Effector CD8-positive, alpha-beta T cell (primary cell): ENCODE measurements around the gene SUCLG2.

Experiments used
- DNase-seq: peaks from one replicate; lab custom pipeline; 2025; lab: John Stamatoyannopoulos, UW

SUCLG2 gene

DNA sequence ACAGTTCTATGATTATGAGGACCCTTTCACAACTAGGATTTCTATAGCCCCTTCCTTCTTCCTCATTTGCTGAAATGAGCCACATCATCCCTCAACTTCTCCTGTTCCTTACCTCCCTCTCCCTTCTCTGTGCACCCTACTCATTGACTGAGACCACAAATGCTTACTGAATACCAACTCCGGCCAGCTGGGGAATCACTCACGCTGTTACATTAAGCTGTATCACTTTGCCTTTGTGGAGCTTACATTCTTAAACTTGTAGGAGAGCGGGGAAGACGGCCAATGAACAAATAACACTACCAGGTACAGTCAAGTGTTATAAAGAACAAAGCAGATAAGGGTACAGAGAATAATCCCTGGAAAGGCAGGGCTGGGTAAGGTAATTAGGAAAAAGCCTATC is 5.7 kb downstream of the SUCLG2 start:
- no peak for DNase-seq

GRCh38 chr3:67648229-67648628 is 6.2 kb downstream of the SUCLG2 start:
- DNase-seq: no peak

GRCh38 chr3:67647390-67647878 is 7.0 kb downstream of the SUCLG2 start:
- DNase-seq: no peak

GRCh38 chr3:67646586-67647234 is 7.7 kb downstream of the SUCLG2 start:
- no peak for DNase-seq

GRCh38 chr3:67644827-67645226 is 9.6 kb downstream of the SUCLG2 start:
- no peak for DNase-seq

DNA sequence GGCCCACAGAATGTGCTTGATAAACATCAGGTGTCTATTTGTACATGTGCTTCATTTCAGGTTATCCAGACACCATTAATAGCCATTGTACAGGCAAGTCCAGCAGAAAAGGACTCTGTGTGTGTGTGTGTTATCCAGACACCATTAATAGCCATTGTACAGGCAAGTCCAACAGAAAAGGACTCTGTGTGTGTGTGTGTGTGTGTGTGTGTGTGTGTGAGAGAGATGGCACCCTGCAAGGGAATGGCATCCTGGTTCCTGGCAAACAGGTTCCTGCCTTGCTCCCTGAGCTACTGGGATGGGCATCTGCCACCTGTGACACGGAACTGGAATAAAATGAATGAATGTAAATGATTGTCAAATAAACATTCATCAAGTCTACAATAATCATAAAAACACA is 11.7 kb downstream of the SUCLG2 start:
- no peak for DNase-seq

- DNase-seq: no peak
Measured at GRCh38 chr3:67642190-67642589, 12.2 kb downstream of the SUCLG2 start.

GRCh38 chr3:67641451-67641850 is 13.0 kb downstream of the SUCLG2 start:
- DNase-seq: no peak

DNA sequence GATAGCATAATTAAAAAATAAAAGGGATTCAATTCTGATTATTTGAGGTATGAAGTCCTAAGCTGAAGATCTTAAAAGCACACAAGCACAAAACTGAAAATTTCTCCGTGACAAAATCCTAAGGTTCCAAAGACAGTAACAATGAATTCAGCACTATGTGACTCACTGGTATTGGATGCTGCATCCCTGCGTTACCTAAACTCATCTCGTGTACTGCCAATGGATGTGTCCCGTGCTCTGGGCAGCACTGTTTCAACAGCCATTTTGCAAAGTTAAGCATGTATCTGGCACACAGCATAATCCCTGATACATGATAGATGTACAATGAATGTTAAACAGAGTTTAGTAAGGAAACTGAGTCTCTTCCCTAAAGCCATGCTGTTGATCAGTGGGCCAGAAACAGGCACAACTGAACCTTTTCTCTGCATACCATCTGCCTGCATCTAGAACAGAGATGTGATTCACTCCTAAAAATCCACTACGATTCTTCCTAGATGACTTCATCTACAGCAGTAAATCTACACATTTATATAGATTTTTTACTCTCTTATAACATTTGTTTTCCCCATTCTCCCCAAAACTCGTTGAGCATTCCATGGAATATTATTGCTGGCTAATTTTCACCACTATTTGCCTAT is 14.3 kb downstream of the SUCLG2 start:
- no peak for DNase-seq

- no peak for DNase-seq
Measured at GRCh38 chr3:67637255-67637900, 17.0 kb downstream of the SUCLG2 start.

- no peak for DNase-seq
Measured at GRCh38 chr3:67635806-67636205, 18.6 kb downstream of the SUCLG2 start.

- no peak for DNase-seq
Measured at GRCh38 chr3:67635257-67635656, 19.2 kb downstream of the SUCLG2 start.

GRCh38 chr3:67630666-67631362 is 23.6 kb downstream of the SUCLG2 start:
- no peak for DNase-seq

- DNase-seq: no peak
Measured at GRCh38 chr3:67624687-67625086, 29.7 kb downstream of the SUCLG2 start.

DNA sequence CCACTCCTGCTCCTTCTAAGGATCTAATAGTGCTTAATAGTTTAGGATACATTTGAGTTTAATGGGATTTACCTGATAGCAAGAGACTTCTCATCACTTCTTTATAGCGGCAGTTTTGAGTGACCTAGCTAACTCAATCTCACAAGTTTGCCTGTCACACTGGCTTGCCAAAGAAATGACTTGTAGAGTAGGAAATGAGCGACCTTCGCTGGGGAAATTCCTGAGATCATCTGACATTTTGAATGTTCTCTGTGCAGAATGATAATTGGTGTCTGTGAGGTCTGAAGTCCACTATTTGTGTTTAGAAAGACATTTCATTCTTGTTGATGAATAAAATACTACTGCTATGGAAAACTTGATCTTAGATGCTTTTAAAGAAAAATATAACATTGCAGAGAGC is 30.3 kb downstream of the SUCLG2 start:
- DNase-seq: no peak

DNA sequence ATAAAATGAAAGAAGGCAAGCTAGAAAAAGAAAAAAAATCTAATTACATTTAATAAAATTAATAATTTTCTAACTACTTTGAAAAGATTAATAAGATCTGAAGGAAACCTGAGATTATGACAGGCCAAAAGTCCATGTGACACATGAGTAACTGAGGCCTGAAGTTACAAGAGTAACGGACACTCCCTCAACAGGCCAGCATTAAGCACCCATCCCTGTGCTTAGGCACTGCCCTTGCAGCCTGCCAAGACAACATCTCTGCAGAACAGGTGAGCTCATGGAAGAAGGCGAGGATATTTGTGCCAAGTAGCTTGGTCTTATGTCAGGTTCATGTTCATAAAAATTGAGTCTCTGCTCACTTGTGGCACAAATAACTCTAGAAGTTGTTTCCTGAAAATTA is 31.8 kb downstream of the SUCLG2 start:
- no peak for DNase-seq

DNA sequence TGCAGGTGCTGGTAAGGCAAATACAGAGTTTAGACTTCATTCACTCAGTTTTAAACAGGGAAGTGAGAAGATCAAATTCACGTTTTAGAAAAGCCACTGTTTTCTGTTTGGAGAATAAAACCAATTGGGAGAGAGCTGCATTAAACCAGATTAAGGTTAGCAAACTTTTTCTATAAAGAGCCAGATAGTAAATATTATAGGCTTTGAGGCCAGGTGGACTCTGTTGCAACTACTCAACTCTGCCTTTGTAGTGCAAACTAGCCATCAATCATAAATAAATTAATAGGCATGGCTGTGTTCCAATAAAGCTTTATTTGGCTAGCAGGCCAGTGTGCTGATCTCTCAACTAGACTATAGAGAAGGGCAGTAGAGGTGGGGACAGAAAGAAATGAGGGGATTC is 33.5 kb downstream of the SUCLG2 start:
- DNase-seq: no peak

- no peak for DNase-seq
Measured at GRCh38 chr3:67619991-67620390, 34.4 kb downstream of the SUCLG2 start.

DNA sequence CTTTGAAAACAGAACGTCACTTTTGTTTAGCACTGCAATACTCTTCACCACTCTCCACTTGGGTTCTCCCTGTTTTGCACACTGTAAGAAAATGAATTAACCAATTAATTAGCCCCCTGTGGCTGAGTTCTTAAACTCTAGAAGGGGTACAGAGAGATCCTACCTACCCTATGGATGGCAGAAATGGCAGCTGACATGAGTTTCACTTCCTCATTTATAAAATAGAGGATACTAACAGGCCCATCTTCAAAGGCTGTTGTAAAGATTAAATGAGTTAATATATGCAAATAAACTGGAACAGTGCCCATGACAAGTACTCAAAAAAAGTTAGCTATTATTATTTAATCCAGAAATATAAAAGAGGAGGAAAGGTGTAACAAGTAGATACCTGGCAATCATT is 36.9 kb downstream of the SUCLG2 start:
- no peak for DNase-seq

GRCh38 chr3:67616046-67616445 is 38.4 kb downstream of the SUCLG2 start:
- DNase-seq: no peak

GRCh38 chr3:67614195-67614594 is 40.2 kb downstream of the SUCLG2 start:
- DNase-seq: no peak

DNA sequence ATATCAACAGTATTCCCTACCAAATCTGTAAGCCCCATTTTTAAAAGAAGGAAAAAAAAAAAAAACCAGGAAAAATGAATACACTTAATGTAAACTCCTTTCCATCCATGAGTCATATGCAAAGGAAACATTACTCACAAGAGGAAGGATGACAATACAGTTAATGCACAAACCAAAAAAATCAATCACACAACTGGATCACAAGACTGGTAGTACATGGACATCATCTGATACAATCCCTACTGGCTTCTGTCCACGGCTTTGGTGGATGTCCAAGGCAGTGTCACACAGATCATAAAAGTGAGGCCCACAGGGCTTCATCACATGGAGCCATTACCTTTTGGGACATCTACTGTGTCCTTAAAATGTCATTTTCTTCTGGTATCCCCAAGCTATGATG is 44.0 kb downstream of the SUCLG2 start:
- no peak for DNase-seq

DNA sequence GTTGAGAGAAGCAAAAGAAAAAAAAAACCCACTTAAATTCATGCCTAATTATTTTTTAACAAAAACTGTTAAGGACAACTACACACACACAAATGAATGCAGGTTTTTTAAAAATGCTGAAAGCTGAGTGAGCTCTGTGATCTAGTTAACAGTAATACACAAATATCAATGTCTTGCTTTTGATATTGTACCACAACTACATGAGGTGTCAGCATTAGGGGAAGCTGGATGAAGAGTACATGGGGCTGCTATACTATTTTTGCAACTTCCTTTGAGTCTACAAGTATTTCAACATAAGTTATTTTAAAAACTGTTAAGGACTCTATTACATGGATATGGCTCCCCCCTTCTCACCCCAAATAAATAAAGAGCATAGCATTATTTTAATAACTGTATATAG is 44.7 kb downstream of the SUCLG2 start:
- no peak for DNase-seq
